NOMO-1 (cell line): ENCODE results near the gene STK36.

Source experiments
- DNase-seq, 2 experiments: peaks; one replicate each; lab custom pipeline; 2025; ENCODE audit not compliant: unreplicated experiment in 2 of 2; lab: John Stamatoyannopoulos, UW

Gene STK36

GRCh38 chr2:218659258-218659987 lies 12.5 kb upstream of the STK36 start, which contains the start of the genes BCS1L and ZNF142:
Gene BCS1L, plus strand, starts transcription at chr2:218659683. Its CDS starts 1,305 bp downstream, at chr2:218660988.
Gene ZNF142, minus strand, starts transcription at chr2:218659623. Its CDS starts 3,194 bp downstream, at chr2:218656429.
- DNase-seq = peak; percentile 95 to 96

GRCh38 chr2:218659988-218660358 lies 11.9 kb upstream of the STK36 start:
- DNase-seq = peak in 1 of 2 experiments; percentile 16

- DNase-seq = no peak
Measured at GRCh38 chr2:218662377-218662776, 9.5 kb upstream of the STK36 start.

- DNase-seq = no peak
Measured at GRCh38 chr2:218662827-218663226, 9.1 kb upstream of the STK36 start.

GRCh38 chr2:218663901-218664300 lies 8.0 kb upstream of the STK36 start:
- DNase-seq = no peak

GRCh38 chr2:218664653-218665052 lies 7.2 kb upstream of the STK36 start:
- DNase-seq = no peak

- no peak for DNase-seq
Measured at GRCh38 chr2:218671097-218671653, 711 bp upstream of the STK36 start.

GRCh38 chr2:218679119-218679518 lies 7.2 kb downstream of the STK36 start:
- peak; percentile 5 to 45 for DNase-seq

GRCh38 chr2:218680061-218680460 lies 8.2 kb downstream of the STK36 start:
- DNase-seq = no peak

- peak; percentile 50 to 67 for DNase-seq
Measured at GRCh38 chr2:218687400-218688060, 15.6 kb downstream of the STK36 start.

GRCh38 chr2:218691234-218691633 lies 19.3 kb downstream of the STK36 start:
- DNase-seq = no peak

- DNase-seq = no peak
Measured at GRCh38 chr2:218694405-218695145, 22.7 kb downstream of the STK36 start.

- DNase-seq = no peak
Measured at GRCh38 chr2:218698885-218699284, 27.0 kb downstream of the STK36 start.

GRCh38 chr2:218701806-218702205 lies 29.9 kb downstream of the STK36 start:
- DNase-seq = no peak

- no peak for DNase-seq
Measured at GRCh38 chr2:218703341-218703740, 31.5 kb downstream of the STK36 start.

- no peak for DNase-seq
Measured at GRCh38 chr2:218708086-218708485, 36.2 kb downstream of the STK36 start.

GRCh38 chr2:218709908-218710307 lies 38.0 kb downstream of the STK36 start:
- no peak for DNase-seq

GRCh38 chr2:218710334-218710686 lies 38.4 kb downstream of the STK36 start:
- no peak for DNase-seq

- peak; percentile 95 to 97 for DNase-seq
Measured at GRCh38 chr2:218710687-218711549, 39.0 kb downstream of the STK36 start, which contains the start of gene TTLL4. Gene TTLL4, plus strand, starts transcription at chr2:218710835. Its CDS starts 26,842 bp downstream, at chr2:218737677.

- no peak for DNase-seq
Measured at GRCh38 chr2:218711550-218711929, 39.7 kb downstream of the STK36 start.
